ENCODE measurements around the gene SCYGR8. TPM values are rescaled to one million over a fixed set of nuclear protein-coding genes. Genes with fewer than 3 reads are reported as not detected.

Gene SCYGR8
- total RNA-seq, result not detected
- long read RNA-seq, result 0 reads

- intact Hi-C loops (cut with DNase I), result no loop called here
- H3K4me3 ChIP-seq, result no peak within 1 kb of the TSS
- H3K36me3 ChIP-seq, result no peaks in the 10 kb centered on the region
- no peaks in the 10 kb centered on the region for H3K9me3 ChIP-seq
- ATAC-seq (no peak), DNase-seq (no peak)
- no peak for TF ChIP-seq CTCF (IDR thresholded peaks at IDR 0.05)
- no peaks in the 10 kb centered on the region for H3K4me1 ChIP-seq
- H3K27me3 ChIP-seq (ENCODE audit: low read depth), result no peaks in the 10 kb centered on the region
- H3K27ac ChIP-seq, result no peak within 1 kb of the TSS
These were observed at the start of gene SCYGR8 for GRCh38 chr2:227745594-227745993. TSS of gene SCYGR8 (plus strand) at chr2:227745894. CDS start at chr2:227745894, 0 bp downstream.

DNA sequence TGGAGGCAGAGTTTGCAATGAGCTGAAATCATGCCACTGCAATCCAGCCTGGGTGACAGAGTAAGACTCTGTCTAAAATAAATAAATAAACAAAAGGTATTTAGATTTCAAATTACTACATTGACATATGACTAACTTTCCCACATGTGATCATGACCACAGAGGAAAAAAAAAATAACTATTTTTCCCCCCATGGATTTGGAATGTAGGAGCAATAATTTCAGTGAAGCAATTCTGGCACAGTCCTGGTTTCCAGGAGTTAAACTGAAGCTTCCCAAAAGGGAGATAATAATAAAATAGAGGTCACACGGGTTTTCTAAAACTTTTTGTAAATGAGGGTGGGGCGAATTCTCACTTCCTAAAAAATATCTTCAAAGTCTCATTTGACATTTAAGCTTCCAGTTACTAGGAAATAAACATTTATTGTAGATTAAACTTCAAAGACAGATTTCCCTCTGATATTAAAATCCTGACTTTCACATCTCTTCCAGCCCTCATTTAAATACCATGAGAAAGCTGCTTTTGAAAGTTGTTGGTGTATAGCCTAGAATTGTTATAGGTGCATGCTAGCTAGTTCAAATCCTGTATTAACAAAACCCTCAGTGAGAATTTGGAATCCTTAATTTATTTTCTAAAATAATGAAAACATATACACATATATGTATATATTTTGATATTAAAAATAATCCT is 48.6 kb upstream of the SCYGR8 start:
- no peak for DNase-seq
- no peaks in the 10 kb centered on the region for H3K36me3 ChIP-seq
- H3K9me3 ChIP-seq, result peaks cover 1% of the 10 kb centered on the region
- no peak for TF ChIP-seq CTCF (IDR thresholded peaks at IDR 0.05)
- no peak overlapping the region for H3K4me3 ChIP-seq
- H3K4me1 ChIP-seq, result peaks cover 5% of the 10 kb centered on the region
- H3K27ac ChIP-seq, result no peak overlapping the region
- intact Hi-C loops (cut with DNase I), result no loop called here
- H3K27me3 ChIP-seq (ENCODE audit: low read depth), result no peaks in the 10 kb centered on the region
- ATAC-seq, result no peak

GRCh38 chr2:227701556-227701955 is 44.1 kb upstream of the SCYGR8 start:
- ATAC-seq, result no peak

GRCh38 chr2:227703280-227703732 is 42.4 kb upstream of the SCYGR8 start:
- H3K27ac ChIP-seq, result peak overlapping the region; percentile 50
- H3K27me3 ChIP-seq (ENCODE audit: low read depth), result no peaks in the 10 kb centered on the region

More at GRCh38 chr2:227701556-227701955, 44.1 kb upstream of the SCYGR8 start:
- intact Hi-C loops (cut with DNase I), result no loop called here
- TF ChIP-seq CTCF (IDR thresholded peaks at IDR 0.05), result no peak
- no peaks in the 10 kb centered on the region for H3K27me3 ChIP-seq (ENCODE audit: low read depth)
- H3K36me3 ChIP-seq, result no peaks in the 10 kb centered on the region
- no peak overlapping the region for H3K4me3 ChIP-seq
- peaks cover 3% of the 10 kb centered on the region for H3K9me3 ChIP-seq
- no peak overlapping the region for H3K27ac ChIP-seq
- DNase-seq, result no peak
- peaks cover 21% of the 10 kb centered on the region for H3K4me1 ChIP-seq

DNA sequence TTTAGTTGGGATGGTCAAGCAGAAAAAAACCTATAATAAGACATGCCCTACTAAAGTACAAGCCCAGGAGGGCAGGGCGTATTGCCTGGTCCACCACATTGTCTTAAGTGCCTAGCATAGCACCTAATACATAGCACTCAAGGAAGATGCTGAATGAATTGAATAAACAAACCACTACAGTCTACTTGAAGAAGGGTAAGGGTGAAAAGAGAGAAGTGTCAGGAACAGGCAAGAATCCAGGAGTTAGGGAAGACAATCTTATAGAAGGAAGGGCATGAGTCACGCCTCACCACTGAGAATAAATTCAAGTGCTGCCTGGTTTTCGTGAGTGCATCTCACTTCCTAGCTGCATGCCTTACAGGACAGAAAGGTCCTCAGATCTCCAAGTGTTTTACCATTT is 41.7 kb upstream of the SCYGR8 start:
- peak overlapping the region; percentile 50 for H3K27ac ChIP-seq
- H3K4me3 ChIP-seq, result no peak overlapping the region
- peaks cover 16% of the 10 kb centered on the region for H3K4me1 ChIP-seq
- DNase-seq (no peak), ATAC-seq (peak; percentile 54 to 68)
- no peaks in the 10 kb centered on the region for H3K36me3 ChIP-seq
- no peaks in the 10 kb centered on the region for H3K27me3 ChIP-seq (ENCODE audit: low read depth)
- intact Hi-C loops (cut with DNase I), result no loop called here
- TF ChIP-seq CTCF (IDR thresholded peaks at IDR 0.05), result no peak
- peaks cover 3% of the 10 kb centered on the region for H3K9me3 ChIP-seq

More at GRCh38 chr2:227703280-227703732, 42.4 kb upstream of the SCYGR8 start:
- intact Hi-C loops (cut with DNase I), result no loop called here
- Histone ChIP-seq H3K9me3 (peaks cover 3% of the 10 kb centered on the region), H3K4me1 (peaks cover 16% of the 10 kb centered on the region), H3K4me3 (no peak overlapping the region), H3K36me3 (no peaks in the 10 kb centered on the region)
- TF ChIP-seq CTCF (IDR thresholded peaks at IDR 0.05), result no peak
- ATAC-seq, result peak; percentile 89 to 92
- DNase-seq, result no peak

Measured in lower lobe of right lung (tissue), 2 donors.